Measurements from ENCODE around the gene LPO.

DNA sequence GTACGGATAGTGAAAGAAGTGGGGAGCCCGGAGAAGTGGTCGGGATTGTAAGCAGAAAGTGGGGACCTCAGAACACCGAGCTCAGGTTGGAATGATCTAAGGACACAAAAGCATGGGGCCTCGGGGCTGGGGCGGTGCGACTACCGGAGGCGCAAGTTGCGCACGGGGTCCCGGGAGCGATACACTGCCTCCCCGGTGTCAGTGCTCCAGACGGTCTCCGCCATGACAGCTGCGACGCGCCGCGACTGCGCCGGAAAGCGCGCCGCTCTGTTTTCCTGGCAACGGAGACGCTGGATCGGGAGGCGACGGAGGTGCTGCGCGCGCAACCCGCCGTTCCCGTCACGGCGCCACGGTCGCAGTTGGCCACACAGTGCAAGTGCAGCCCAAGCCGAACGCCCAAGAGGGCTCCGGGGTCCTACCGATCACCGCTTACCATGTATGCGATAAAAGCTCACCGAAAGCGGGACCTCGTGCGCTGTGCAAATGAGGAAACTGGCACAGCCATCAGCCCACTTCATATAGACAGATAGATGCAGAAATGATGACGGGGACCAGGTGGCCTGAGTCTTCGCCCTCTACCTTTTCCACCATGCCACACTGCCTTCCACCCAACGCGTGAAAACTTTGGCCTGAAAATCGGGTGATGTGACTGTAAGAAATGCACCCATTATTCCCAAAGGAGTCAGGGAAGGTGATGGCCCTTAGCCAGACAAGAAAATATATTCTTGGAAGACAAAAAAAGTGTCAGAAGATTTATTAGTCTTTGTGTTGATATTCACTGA is 19.2 kb upstream of the LPO start, which contains the start of gene MKS1:
- TF ChIP-seq, protein P1, sequence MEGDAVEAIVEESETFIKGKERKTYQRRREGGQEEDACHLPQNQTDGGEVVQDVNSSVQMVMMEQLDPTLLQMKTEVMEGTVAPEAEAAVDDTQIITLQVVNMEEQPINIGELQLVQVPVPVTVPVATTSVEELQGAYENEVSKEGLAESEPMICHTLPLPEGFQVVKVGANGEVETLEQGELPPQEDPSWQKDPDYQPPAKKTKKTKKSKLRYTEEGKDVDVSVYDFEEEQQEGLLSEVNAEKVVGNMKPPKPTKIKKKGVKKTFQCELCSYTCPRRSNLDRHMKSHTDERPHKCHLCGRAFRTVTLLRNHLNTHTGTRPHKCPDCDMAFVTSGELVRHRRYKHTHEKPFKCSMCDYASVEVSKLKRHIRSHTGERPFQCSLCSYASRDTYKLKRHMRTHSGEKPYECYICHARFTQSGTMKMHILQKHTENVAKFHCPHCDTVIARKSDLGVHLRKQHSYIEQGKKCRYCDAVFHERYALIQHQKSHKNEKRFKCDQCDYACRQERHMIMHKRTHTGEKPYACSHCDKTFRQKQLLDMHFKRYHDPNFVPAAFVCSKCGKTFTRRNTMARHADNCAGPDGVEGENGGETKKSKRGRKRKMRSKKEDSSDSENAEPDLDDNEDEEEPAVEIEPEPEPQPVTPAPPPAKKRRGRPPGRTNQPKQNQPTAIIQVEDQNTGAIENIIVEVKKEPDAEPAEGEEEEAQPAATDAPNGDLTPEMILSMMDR (IDR thresholded peaks at IDR 0.05): peak; percentile 30 to 82 (median 60)
- TF ChIP-seq POLR2A (IDR thresholded peaks at IDR 0.05): peak; percentile 70
